Measurements from ENCODE around the gene PRPF40B. TPM values are rescaled to one million over a fixed set of nuclear protein-coding genes. Genes with fewer than 3 reads are reported as not detected.

Gene PRPF40B
- total and polyA plus RNA-seq, 9 of the 15 experiments (the other 6 are each of a cell fraction or from before 2014, with no cell fraction given) = 0.55 to 10.6 (median 4.8) TPM

DNA sequence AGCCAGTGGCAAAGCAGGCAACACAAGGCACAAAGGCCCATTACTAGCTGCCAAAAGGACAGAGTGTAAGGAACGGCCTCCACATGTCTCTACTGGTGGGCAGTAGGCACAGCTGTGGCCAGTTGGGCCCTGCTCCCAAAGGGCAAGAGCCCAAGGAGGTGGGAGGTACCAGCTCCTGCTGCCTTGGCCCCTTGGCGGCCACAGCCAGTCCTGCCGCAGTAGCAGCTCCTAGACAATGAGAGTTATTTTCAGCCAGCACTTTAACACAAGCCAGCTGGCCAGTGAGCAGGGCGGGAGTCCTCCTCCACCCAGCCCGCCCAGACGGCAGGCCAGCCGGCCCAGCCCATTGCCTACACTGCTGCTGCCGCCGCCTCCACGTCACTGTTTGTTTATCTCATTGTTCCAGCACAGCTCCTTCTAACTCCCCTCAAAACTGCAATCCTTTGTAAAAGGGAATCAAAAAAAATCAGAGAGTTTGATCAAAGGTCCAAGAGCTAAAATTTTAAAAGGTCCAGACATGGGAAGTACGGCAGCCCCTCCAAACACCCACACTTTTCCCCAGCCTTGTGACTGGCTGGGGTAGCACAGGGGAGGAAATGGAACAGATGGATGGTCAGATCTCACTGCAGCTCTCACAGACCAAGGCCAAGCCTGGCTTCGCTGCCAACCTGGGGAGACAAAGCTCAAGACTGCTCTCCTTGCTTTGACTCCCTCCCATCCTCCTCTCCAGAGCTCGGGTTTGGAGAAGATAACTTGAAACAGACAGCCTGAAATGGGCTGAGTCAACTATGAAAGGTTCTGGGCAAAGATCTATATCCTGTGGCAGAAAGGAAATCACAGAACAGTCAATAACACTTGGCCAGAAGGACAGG is 50.3 kb downstream of the PRPF40B start (continued):
- TF ChIP-seq, protein P1, sequence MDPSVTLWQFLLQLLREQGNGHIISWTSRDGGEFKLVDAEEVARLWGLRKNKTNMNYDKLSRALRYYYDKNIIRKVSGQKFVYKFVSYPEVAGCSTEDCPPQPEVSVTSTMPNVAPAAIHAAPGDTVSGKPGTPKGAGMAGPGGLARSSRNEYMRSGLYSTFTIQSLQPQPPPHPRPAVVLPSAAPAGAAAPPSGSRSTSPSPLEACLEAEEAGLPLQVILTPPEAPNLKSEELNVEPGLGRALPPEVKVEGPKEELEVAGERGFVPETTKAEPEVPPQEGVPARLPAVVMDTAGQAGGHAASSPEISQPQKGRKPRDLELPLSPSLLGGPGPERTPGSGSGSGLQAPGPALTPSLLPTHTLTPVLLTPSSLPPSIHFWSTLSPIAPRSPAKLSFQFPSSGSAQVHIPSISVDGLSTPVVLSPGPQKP (CRISPR knock-in tag; IDR thresholded peaks at IDR 0.05) = no peak
- TF ChIP-seq, protein P2, sequence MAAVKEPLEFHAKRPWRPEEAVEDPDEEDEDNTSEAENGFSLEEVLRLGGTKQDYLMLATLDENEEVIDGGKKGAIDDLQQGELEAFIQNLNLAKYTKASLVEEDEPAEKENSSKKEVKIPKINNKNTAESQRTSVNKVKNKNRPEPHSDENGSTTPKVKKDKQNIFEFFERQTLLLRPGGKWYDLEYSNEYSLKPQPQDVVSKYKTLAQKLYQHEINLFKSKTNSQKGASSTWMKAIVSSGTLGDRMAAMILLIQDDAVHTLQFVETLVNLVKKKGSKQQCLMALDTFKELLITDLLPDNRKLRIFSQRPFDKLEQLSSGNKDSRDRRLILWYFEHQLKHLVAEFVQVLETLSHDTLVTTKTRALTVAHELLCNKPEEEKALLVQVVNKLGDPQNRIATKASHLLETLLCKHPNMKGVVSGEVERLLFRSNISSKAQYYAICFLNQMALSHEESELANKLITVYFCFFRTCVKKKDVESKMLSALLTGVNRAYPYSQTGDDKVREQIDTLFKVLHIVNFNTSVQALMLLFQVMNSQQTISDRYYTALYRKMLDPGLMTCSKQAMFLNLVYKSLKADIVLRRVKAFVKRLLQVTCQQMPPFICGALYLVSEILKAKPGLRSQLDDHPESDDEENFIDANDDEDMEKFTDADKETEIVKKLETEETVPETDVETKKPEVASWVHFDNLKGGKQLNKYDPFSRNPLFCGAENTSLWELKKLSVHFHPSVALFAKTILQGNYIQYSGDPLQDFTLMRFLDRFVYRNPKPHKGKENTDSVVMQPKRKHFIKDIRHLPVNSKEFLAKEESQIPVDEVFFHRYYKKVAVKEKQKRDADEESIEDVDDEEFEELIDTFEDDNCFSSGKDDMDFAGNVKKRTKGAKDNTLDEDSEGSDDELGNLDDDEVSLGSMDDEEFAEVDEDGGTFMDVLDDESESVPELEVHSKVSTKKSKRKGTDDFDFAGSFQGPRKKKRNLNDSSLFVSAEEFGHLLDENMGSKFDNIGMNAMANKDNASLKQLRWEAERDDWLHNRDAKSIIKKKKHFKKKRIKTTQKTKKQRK (IDR thresholded peaks at IDR 0.05; ENCODE audit: borderline replicate concordance, low read depth, low read length) = no peak
- TF ChIP-seq NFE2 (IDR thresholded peaks at IDR 0.05; ENCODE audit: low read depth) (no peak), TCF3 (CRISPR knock-in tag; IDR thresholded peaks at IDR 0.05) (peak; percentile 72), ZNF175 (CRISPR knock-in tag; IDR thresholded peaks at IDR 0.05; ENCODE audit: low read depth) (0 out of 2 replicates have a peak, but pooled peaks have one; percentile 53), HNRNPUL1 (IDR thresholded peaks at IDR 0.05; ENCODE audit: low read length) (no peak), SOX6 (IDR thresholded peaks at IDR 0.05) (peak; percentile 89), TBP (optimal IDR thresholded peaks at IDR 0.05; ENCODE audit: low read depth, low read length) (peak; percentile 58), POLR2H (tag; IDR thresholded peaks at IDR 0.05; ENCODE audit: low read depth) (no peak), ZNF354B (CRISPR knock-in tag; IDR thresholded peaks at IDR 0.05) (no peak), JUND (IDR thresholded peaks at IDR 0.05; ENCODE audit: borderline replicate concordance, low read depth, low read length) (peak; percentile 65), JUND (tag; IDR thresholded peaks at IDR 0.05; ENCODE audit: borderline replicate concordance, low read depth, low read length) (peak; percentile 52; the same call in 2 of the 3 replicates), NONO (IDR thresholded peaks at IDR 0.05; ENCODE audit: low read depth in 2 of 2, low read length in 1 of 2) (no peak)
- TF ChIP-seq, protein P3, sequence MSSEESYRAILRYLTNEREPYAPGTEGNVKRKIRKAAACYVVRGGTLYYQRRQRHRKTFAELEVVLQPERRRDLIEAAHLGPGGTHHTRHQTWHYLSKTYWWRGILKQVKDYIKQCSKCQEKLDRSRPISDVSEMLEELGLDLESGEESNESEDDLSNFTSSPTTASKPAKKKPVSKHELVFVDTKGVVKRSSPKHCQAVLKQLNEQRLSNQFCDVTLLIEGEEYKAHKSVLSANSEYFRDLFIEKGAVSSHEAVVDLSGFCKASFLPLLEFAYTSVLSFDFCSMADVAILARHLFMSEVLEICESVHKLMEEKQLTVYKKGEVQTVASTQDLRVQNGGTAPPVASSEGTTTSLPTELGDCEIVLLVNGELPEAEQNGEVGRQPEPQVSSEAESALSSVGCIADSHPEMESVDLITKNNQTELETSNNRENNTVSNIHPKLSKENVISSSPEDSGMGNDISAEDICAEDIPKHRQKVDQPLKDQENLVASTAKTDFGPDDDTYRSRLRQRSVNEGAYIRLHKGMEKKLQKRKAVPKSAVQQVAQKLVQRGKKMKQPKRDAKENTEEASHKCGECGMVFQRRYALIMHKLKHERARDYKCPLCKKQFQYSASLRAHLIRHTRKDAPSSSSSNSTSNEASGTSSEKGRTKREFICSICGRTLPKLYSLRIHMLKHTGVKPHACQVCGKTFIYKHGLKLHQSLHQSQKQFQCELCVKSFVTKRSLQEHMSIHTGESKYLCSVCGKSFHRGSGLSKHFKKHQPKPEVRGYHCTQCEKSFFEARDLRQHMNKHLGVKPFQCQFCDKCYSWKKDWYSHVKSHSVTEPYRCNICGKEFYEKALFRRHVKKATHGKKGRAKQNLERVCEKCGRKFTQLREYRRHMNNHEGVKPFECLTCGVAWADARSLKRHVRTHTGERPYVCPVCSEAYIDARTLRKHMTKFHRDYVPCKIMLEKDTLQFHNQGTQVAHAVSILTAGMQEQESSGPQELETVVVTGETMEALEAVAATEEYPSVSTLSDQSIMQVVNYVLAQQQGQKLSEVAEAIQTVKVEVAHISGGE (CRISPR knock-in tag; IDR thresholded peaks at IDR 0.05) = peak in 1 of 3 experiments; percentile 57; a peak in 1 of 6 replicates
- TF ChIP-seq, protein P4, sequence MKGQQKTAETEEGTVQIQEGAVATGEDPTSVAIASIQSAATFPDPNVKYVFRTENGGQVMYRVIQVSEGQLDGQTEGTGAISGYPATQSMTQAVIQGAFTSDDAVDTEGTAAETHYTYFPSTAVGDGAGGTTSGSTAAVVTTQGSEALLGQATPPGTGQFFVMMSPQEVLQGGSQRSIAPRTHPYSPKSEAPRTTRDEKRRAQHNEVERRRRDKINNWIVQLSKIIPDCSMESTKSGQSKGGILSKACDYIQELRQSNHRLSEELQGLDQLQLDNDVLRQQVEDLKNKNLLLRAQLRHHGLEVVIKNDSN (CRISPR knock-in tag; IDR thresholded peaks at IDR 0.05) = no peak
- TF ChIP-seq, protein P5, sequence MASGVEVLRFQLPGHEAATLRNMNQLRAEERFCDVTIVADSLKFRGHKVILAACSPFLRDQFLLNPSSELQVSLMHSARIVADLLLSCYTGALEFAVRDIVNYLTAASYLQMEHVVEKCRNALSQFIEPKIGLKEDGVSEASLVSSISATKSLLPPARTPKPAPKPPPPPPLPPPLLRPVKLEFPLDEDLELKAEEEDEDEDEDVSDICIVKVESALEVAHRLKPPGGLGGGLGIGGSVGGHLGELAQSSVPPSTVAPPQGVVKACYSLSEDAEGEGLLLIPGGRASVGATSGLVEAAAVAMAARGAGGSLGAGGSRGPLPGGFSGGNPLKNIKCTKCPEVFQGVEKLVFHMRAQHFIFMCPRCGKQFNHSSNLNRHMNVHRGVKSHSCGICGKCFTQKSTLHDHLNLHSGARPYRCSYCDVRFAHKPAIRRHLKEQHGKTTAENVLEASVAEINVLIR (CRISPR knock-in tag; IDR thresholded peaks at IDR 0.05) = no peak

All from K562 (cell line).